ENCODE measurements around the gene MYCN.

MYCN gene

GRCh38 chr2:15986068-15986560 is 45.8 kb downstream of the MYCN start:
- H3K4me3 ChIP-seq (ENCODE audit: low read length): no peak overlapping the region
- TF ChIP-seq CTCF (conservative IDR thresholded peaks at IDR 0.05; ENCODE audit: low read depth, low read length): no peak
- no peak for DNase-seq (ENCODE audit: low read depth)

- DNase-seq (ENCODE audit: low read depth): no peak
- H3K4me3 ChIP-seq (ENCODE audit: low read length): no peak overlapping the region
- no peak for TF ChIP-seq CTCF (conservative IDR thresholded peaks at IDR 0.05; ENCODE audit: low read depth, low read length)
These were observed 46.3 kb downstream of the MYCN start for GRCh38 chr2:15986644-15987043.

GRCh38 chr2:15988733-15989132 is 48.4 kb downstream of the MYCN start:
- DNase-seq (ENCODE audit: low read depth): no peak
- TF ChIP-seq CTCF (conservative IDR thresholded peaks at IDR 0.05; ENCODE audit: low read depth, low read length): no peak
- H3K4me3 ChIP-seq (ENCODE audit: low read length): no peak overlapping the region

GRCh38 chr2:15989559-15989958 is 49.2 kb downstream of the MYCN start:
- TF ChIP-seq CTCF (conservative IDR thresholded peaks at IDR 0.05; ENCODE audit: low read depth, low read length): no peak
- H3K4me3 ChIP-seq (ENCODE audit: low read length): no peak overlapping the region
- DNase-seq (ENCODE audit: low read depth): no peak

- no peak overlapping the region for H3K4me3 ChIP-seq (ENCODE audit: low read length)
- no peak for DNase-seq (ENCODE audit: low read depth)
- TF ChIP-seq CTCF (conservative IDR thresholded peaks at IDR 0.05; ENCODE audit: low read depth, low read length): no peak
These were observed 50.1 kb downstream of the MYCN start for GRCh38 chr2:15990151-15991101.

GRCh38 chr2:15991231-15991630 is 50.9 kb downstream of the MYCN start:
- no peak for TF ChIP-seq CTCF (conservative IDR thresholded peaks at IDR 0.05; ENCODE audit: low read depth, low read length)
- no peak overlapping the region for H3K4me3 ChIP-seq (ENCODE audit: low read length)
- DNase-seq (ENCODE audit: low read depth): no peak

Measured in retinal pigment epithelial cell (primary cell).